Activated T-cell treated with anti-CD3 and anti-CD28 coated beads, Interleukin-2, amount 50 U/mL, for 72 hours (primary cell): Measurements from ENCODE around the gene HOXB3. TPM values are rescaled to one million over a fixed set of nuclear protein-coding genes. Genes with fewer than 3 reads are reported as not detected.

Source experiments
- ATAC-seq, 2 donors: fragments of 150-1000 bp; cut with Tn5 transposase; replicated peaks in 1 of 2; 2 replicates each; pipeline ENCODE4 v1.10.0; 2021; ENCODE audit warnings: moderate library complexity in 2 of 2, mild to moderate bottlenecking in 1 of 2
- DNase-seq, 2 donors: peaks; one replicate each; pipeline ENCODE4 v3.0.0; 2021 to 2022; ENCODE audit warnings: mixed read lengths in 1 of 2
- H3K27ac Mint-ChIP-seq: one replicate; pipeline ENCODE4 v1.8.0; 2022; ENCODE audit warnings: mild to moderate bottlenecking, moderate library complexity, mixed read lengths
- H3K27me3 Mint-ChIP-seq: one replicate; pipeline ENCODE4 v1.8.0; 2022; ENCODE audit warnings: low read depth, mixed read lengths
- H3K36me3 Mint-ChIP-seq, 2 donors: one replicate each; pipeline ENCODE4 v1.8.0; 2022; ENCODE audit warnings: mixed read lengths in 2 of 2, mild to moderate bottlenecking in 1 of 2; ENCODE audit not compliant: insufficient read depth in 2 of 2
- H3K4me1 Mint-ChIP-seq: one replicate; pipeline ENCODE4 v1.8.0; 2022; ENCODE audit warnings: low read depth, mixed read lengths
- H3K4me3 Mint-ChIP-seq, 2 donors: one replicate each; pipeline ENCODE4 v1.8.0; 2022; ENCODE audit warnings: mild to moderate bottlenecking in 2 of 2, mixed read lengths in 2 of 2, moderate library complexity in 2 of 2
- H3K9me3 Mint-ChIP-seq, 2 donors: one replicate each; pipeline ENCODE4 v1.8.0; 2022; ENCODE audit warnings: mixed read lengths in 2 of 2
- total RNA-seq, 2 donors: library from RNA; stranded (reverse); gene quantifications; one replicate each; pipeline ENCODE4 v1.2.3, GENCODE V29; 2022

HOXB3 gene
- total RNA-seq, 2 donors from 2014 or later = 2.9 to 8.1 TPM

DNA sequence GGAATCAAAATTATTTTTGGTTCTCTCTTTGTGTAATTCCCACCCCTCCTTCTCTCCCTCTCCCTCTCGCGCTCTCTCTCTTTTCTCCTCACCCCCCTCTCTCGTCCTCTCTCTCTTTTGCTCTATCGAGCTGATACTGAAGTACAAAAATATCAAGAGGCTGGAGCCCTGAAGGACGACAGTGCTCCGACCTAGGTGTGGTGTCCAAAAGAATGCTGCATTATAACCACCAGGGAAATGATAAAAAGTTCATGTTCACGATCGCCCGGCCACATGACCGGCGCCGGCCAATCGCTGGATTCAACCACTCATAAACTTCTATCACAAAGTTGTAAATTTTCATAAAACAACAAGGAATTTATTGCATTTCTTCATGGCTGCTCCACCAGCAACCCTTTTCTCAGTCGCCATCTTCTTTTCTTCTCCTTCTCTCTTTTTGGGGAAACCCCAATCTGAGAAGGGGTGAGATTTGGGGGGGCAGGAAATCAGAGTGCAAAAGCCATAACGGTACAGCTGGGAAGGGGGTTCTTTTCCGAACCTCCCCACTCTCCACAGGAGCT lies 14.8 kb upstream of the HOXB3 start, which contains the start of gene HOXB6:
Gene HOXB6 (minus strand): TSS at position 217 of the 560 bp plus-strand sequence. CDS start 6,836 bp downstream, outside the sequence.
- Mint-ChIP-seq H3K4me3 (peak within 1 kb of the TSS; percentile 66 to 67), H3K4me1 (peaks cover 13% of the 10 kb centered on the region), H3K27ac (no peak within 1 kb of the TSS), H3K36me3 (no peaks in the 10 kb centered on the region), H3K27me3 (peaks cover 96% of the 10 kb centered on the region), H3K9me3 (no peaks in the 10 kb centered on the region)
- DNase-seq (no peak), ATAC-seq (no peak)

DNA sequence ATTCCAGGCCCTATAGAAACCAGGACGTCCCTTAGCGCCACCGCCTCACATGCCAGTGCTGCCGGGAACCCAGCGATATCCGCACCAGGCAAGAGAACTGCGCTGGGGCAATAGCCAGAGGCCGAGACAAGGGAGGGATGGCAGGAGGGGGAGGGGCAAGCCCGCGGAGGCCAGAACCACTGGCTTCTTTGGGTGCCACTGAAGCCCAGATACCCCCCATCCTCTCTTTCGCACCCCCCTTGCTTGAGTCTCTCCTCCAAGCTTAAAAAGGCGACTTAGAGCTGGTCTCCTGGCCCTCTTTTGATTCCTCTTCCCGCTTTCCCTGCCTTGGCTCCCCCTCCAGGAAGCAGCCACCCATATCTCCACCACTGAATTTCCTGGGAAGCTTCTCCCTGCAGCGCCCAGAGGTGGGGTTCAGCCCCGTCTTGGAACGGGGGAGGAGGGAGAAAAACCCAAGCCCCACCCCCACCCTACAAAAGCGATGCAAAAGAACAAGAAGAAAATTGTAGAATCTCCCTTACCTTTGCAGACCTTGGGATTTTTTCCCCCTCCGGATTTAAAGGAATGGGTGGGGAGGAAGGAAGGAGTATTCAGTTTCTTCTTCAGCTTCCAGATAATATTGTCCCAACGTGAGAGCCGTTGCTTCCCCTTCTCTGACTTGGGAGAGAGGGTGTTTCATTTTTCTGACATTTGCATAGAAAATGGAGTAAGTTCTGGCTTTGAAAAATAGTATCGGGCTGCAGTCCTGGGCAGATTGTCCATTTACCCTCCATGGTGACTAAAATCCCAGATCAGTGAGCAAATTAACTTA lies 14.1 kb upstream of the HOXB3 start:
- Mint-ChIP-seq H3K4me1 (peaks cover 13% of the 10 kb centered on the region), H3K36me3 (no peaks in the 10 kb centered on the region), H3K4me3 (peak overlapping the region; percentile 66 to 67), H3K9me3 (no peaks in the 10 kb centered on the region), H3K27me3 (peaks cover 96% of the 10 kb centered on the region), H3K27ac (no peak overlapping the region)
- ATAC-seq (no peak), DNase-seq (no peak)

DNA sequence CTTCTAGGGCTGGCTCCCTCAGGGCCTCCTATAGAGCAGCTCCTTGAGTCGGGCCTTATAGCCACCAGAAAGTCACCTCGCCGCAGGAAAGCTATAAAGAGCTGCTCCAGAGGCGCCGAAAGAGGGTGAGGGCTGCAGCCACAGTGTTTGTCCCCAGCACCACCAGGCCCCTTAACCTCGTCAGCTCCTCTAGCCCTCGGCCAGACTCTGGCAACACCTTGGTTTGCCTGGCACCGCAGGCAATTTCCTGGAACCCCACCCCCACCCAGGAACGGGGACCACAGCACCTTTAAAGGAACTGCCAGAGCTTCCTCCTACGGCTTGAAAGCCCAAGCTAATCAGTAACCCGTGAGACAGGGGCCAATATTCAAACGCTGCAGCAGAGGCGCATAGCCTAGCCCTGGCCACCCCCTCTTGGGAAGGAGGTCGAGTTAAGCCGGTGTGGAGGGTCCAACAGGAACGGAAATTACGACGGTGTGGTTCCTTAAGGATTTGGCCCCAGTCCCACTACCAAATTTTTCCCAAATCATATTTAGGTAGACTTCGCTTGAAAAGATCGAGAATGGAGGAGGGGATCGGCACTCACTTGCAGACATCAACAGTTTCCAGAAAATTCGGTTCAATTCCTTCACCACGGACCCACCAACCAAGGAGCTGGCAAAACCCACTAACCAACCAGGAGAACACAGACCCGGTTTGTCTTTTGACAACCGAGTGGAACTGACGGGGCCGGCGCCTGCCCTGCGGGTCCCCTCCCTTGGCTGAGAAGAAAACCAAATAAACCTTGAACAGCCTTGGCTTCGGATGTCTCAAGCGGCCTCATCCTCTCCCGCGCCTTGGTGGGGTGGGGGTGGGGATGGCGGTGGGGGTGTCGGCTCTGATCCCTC lies 11.7 kb upstream of the HOXB3 start:
- DNase-seq (no peak), ATAC-seq (no peak)
- peak overlapping the region in 1 of 2 donors; percentile 26 for H3K4me3 Mint-ChIP-seq
- H3K4me1 Mint-ChIP-seq = peaks cover 28% of the 10 kb centered on the region
- H3K27ac Mint-ChIP-seq = no peak overlapping the region
- no peaks in the 10 kb centered on the region for H3K36me3 Mint-ChIP-seq
- H3K9me3 Mint-ChIP-seq = no peaks in the 10 kb centered on the region
- H3K27me3 Mint-ChIP-seq = peaks cover 98% of the 10 kb centered on the region

DNA sequence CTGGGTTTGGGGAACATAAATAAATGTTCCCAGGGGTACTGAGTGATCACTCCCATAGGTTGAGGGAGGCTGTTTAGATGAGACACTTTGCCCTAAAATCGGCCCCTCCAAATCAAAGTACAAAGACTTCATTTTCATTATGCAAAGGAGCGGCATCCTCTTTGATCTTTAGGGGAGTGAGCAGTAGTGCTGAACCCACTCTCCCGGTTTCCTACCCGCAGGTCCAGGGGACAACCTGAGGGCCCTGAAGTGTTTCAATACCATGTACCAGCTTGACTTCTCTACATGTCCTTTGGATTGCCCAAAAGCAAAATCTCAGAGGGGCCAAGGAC lies 11.1 kb upstream of the HOXB3 start:
- Mint-ChIP-seq H3K4me3 (no peak overlapping the region), H3K4me1 (peaks cover 34% of the 10 kb centered on the region), H3K36me3 (no peaks in the 10 kb centered on the region), H3K9me3 (no peaks in the 10 kb centered on the region), H3K27me3 (peaks cover 98% of the 10 kb centered on the region), H3K27ac (no peak overlapping the region)
- ATAC-seq (no peak), DNase-seq (no peak)

DNA sequence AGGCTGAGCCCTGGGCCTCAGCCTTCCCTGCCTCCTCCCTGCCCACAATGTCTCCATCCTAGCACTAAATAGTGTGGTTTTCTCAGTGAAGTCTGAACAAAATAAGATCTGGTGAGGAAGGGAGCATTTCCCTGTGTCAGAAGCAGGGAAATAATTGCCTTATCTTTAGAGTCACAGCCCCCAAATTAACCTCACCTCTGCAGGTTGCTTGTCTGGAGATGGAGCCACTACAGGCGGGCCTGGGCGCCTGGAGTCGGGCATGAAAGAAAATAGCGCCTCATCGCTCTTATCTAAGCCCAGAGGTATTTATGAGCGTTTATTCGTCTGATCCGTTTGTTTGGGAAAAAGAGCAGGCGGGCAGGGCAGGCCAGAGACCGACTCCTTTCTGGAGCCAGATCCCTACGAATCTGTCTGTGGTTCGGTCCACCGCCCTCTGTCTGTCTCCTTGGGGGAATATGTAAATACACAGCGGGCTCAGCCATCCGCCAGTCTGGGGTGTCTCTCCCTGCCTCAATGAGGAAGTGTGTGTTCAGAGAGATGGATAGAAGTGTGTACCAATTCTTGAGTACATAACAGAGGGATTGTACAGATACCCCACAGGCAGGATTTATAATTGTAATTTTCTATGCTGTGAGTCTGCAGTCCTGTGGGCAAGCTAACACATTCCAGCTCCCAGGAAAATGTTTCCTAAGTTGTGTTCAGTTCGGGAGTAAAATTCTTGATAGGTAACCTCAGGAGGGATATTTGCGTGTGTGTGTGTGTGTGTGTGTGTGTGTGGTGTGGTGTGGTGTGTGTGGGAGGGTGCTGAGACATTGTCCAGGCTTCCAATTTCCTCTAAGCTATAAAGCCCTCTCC lies 10.4 kb upstream of the HOXB3 start:
- no peak for DNase-seq
- Mint-ChIP-seq H3K9me3 (no peaks in the 10 kb centered on the region), H3K27me3 (peaks cover 98% of the 10 kb centered on the region), H3K27ac (no peak overlapping the region), H3K4me1 (peaks cover 41% of the 10 kb centered on the region), H3K36me3 (no peaks in the 10 kb centered on the region), H3K4me3 (no peak overlapping the region)
- ATAC-seq = no peak

DNA sequence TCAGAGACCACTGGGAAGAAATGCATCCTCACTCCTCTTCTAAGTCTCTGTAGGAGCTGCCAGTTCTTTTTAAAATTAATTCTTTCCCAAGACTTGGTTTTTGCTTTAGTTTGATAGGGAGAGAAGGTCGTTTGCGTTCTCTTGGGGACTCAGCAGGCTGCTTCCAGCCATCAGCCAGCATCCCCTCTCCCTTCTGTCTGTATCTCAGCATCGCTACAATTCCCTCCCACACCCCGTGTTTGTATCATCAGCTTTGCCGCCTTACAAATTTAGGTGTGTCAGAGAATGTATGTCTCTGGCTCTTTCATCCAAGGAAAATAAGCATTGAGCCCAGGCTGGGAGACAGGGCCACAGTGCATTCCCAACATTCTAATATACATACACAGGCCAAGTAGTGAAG lies 9.3 kb upstream of the HOXB3 start:
- peaks cover 37% of the 10 kb centered on the region for H3K4me1 Mint-ChIP-seq
- DNase-seq (no peak), ATAC-seq (no peak)
- no peaks in the 10 kb centered on the region for H3K36me3 Mint-ChIP-seq
- no peak overlapping the region for H3K4me3 Mint-ChIP-seq
- no peak overlapping the region for H3K27ac Mint-ChIP-seq
- no peaks in the 10 kb centered on the region for H3K9me3 Mint-ChIP-seq
- H3K27me3 Mint-ChIP-seq = peaks cover 98% of the 10 kb centered on the region

DNA sequence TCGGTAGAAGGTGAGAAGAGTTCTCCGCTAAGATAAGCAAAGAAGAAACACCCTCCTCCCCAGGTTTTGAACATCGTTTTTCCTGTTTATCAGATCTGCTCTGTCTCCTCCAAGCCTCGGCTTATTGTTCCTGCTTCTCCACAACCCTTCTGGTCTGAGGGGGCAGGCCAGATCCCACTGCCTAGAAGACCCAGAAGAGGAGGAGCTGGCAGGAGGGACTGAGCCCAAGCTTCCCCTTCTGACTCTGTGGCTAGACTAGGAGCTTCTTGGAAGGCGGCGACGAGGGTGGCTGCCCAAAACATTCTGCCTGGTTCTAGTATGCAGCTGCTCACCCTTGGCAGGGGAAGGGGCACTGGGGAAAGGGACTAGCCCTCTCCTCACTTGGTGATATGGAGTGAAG lies 8.7 kb upstream of the HOXB3 start:
- Mint-ChIP-seq H3K4me3 (peak overlapping the region; percentile 33 to 76), H3K27me3 (peaks cover 100% of the 10 kb centered on the region), H3K9me3 (no peaks in the 10 kb centered on the region), H3K4me1 (peaks cover 41% of the 10 kb centered on the region), H3K36me3 (no peaks in the 10 kb centered on the region), H3K27ac (no peak overlapping the region)
- DNase-seq (no peak), ATAC-seq (no peak)

DNA sequence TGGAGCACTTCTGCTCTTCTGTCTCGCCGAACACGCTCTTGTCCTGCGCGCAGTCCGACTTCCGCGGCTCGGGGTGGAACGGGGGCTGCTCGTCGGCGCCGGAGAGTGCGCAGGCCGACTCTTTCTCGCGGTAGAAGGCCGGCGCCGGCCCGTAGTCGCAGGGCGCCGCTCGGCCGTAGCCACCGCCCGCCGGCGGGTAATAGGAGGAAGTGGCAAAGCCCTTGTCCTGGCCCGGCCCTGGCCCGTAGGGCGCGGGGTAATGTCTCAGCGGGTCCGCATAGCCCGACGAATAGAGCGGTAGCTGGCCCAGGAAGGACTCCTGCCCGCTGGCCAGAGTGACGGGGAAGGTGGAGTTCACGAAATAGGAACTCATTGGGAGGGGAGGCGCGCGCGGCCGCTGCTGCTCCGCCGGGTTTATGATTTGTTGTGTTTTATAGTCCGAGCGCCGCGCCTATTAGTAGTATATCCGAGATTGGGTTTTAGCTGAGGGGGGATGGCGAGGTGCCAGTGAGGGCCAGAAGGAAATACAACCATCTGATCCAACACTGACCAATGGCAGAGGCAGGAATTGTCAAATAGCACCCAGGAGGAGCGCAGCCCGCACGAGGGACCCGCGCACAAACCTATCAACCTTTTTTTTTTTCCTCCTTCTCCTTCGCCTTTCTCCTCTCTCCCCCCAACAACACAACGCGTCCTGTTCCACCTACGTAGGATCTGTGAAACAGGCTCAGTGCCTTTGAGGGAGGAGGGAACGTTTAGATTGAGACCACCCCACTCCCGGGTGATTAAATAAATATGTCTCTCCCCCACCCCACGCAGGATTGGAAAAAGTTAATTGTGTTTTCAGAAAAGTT lies 8.0 kb upstream of the HOXB3 start:
- DNase-seq = peak; percentile 56 to 58
- Mint-ChIP-seq H3K27ac (no peak overlapping the region), H3K9me3 (no peaks in the 10 kb centered on the region)

DNA sequence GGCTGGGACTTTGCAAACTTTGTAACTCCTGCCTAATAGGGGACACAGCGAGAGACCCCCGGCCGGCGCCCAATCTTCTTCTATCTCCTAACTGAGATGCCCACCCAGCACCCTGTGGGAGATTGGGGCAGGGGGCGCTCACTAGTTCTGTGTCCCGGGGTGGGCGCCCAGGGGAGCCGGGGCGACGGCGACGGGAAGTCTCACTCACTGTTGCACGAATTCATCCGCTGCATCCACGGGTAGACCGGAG lies 7.4 kb upstream of the HOXB3 start:
- Mint-ChIP-seq H3K9me3 (no peaks in the 10 kb centered on the region), H3K4me3 (peak overlapping the region; percentile 76 to 85), H3K27me3 (peaks cover 96% of the 10 kb centered on the region), H3K36me3 (no peaks in the 10 kb centered on the region), H3K4me1 (peaks cover 47% of the 10 kb centered on the region), H3K27ac (no peak overlapping the region)
- DNase-seq = no peak
- peak in 1 of 2 donors; percentile 4 for ATAC-seq

More for the DNA sequence above, 8.0 kb upstream of the HOXB3 start:
- peak overlapping the region; percentile 76 to 85 for H3K4me3 Mint-ChIP-seq
- H3K27me3 Mint-ChIP-seq = peaks cover 98% of the 10 kb centered on the region
- ATAC-seq = peak; percentile 50 to 55
- no peaks in the 10 kb centered on the region for H3K36me3 Mint-ChIP-seq
- H3K4me1 Mint-ChIP-seq = peaks cover 48% of the 10 kb centered on the region

DNA sequence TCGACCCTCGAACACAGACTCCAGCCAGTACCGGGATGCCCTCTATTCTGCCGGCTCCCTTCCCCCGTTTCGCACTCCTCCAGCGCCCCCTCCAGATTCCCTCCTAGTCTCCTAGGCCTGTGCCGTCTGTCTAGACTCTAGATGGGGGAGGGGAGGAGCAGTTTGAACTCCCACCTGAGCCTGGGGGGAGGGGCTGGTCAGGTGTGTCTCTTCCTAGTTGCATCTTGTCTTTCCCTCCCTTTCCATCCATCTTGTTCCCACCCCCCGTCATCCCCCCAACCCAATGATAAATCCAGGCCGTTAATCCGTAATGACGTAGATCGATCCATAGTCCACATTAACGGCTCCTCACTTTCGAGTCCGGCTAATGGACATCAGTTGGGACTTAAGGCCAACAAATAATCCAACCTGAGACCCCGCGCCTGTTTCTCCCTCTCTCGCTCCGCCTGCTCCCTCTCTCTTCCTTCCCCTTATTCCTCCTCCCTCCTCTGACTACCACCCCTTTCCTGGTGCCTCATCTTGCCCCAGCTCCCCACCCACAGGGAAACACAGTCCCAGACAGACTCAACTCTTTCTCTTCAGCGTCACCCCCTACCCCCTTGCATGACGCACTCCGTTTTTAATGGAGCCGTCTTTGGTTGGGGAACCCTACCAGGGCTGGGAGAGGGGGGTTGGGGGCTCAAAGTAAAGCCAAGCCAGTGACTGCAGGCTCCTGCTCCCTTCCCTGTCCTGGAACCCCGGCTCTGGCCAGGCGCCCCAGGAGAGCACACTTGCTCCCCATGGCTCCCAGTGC lies 6.9 kb upstream of the HOXB3 start:
- Mint-ChIP-seq H3K9me3 (no peaks in the 10 kb centered on the region), H3K27ac (no peak overlapping the region), H3K4me3 (peak overlapping the region; percentile 76 to 85), H3K27me3 (peaks cover 96% of the 10 kb centered on the region), H3K36me3 (no peaks in the 10 kb centered on the region), H3K4me1 (peaks cover 49% of the 10 kb centered on the region)
- ATAC-seq = no peak
- no peak for DNase-seq

DNA sequence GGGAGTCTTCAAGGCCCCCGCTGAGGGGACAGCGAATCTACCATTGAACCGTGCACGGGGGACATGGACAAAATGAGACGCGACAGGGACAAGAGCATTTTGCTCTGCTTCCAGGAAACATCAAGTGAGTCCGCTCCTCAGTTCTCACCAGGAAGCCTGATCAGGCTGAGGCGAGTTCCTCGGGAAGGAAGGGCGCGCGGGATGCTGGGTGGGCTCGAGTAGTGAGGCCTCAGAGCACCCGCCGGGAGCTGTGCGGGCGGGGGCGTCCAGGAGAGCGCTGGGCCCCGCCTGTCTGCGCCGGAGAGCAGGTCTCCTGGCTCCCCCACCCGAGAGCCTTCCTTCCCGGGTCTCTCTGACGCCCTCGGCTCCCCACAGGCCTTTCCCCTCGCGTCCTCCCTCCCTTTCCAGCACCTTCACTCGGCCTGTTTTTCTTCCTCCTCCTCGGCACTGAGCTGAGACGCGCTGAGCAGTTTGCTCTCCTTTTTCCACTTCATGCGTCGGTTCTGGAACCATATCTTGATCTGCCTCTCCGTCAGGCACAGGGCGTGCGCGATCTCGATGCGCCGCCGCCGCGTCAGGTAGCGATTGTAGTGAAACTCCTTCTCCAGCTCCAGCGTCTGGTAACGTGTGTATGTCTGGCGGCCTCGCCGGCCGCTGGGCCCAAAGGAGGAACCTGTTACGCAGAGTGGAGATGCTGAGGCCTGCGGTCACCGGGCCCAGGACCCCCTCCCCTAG lies 6.1 kb upstream of the HOXB3 start:
- Mint-ChIP-seq H3K4me3 (peak overlapping the region; percentile 76 to 85), H3K36me3 (no peaks in the 10 kb centered on the region), H3K4me1 (peaks cover 49% of the 10 kb centered on the region), H3K27me3 (peaks cover 96% of the 10 kb centered on the region), H3K9me3 (no peaks in the 10 kb centered on the region), H3K27ac (no peak overlapping the region)
- ATAC-seq = peak; percentile 34 to 35
- DNase-seq = peak; percentile 54 to 55
